ENCODE results near the gene RNF115.
A peak's percentile ranks its signal among the peaks of the same experiment; 100 is the strongest.
"Not testable (repeated sequence)": the region's sequence is repeated elsewhere in the genome, so short reads cannot be mapped to it uniquely, and the experiment has no call there.

Gene RNF115

GRCh38 chr1:145827966-145828365, 4.1 kb upstream of the RNF115 start:
- no peak for DNase-seq

- no peak for DNase-seq
These were observed 2.1 kb upstream of the RNF115 start for GRCh38 chr1:145826030-145826429.

GRCh38 chr1:145824499-145824842, 576 bp upstream of the RNF115 start:
- DNase-seq: no peak

GRCh38 chr1:145822779-145823331, 1.0 kb downstream of the RNF115 start:
- DNase-seq: not testable (repeated sequence)

- peak; percentile 81 for DNase-seq
These were observed 5.8 kb downstream of the RNF115 start for GRCh38 chr1:145818095-145818494.

GRCh38 chr1:145812977-145813810, 10.7 kb downstream of the RNF115 start:
- DNase-seq: not testable (repeated sequence)

- no peak for DNase-seq
These were observed 17.1 kb downstream of the RNF115 start for GRCh38 chr1:145806844-145807243.

GRCh38 chr1:145806408-145806807, 17.5 kb downstream of the RNF115 start:
- DNase-seq: no peak

- peak; percentile 40 for DNase-seq
These were observed 18.8 kb downstream of the RNF115 start for GRCh38 chr1:145805057-145805456.

GRCh38 chr1:145804235-145805045, 19.5 kb downstream of the RNF115 start:
- DNase-seq: no peak

- no peak for DNase-seq
These were observed 24.1 kb downstream of the RNF115 start for GRCh38 chr1:145799806-145800205.

- no peak for DNase-seq
These were observed 27.1 kb downstream of the RNF115 start for GRCh38 chr1:145796753-145797152.

GRCh38 chr1:145795257-145795881, 28.5 kb downstream of the RNF115 start:
- no peak for DNase-seq

GRCh38 chr1:145792484-145792883, 31.4 kb downstream of the RNF115 start:
- no peak for DNase-seq

- not testable (repeated sequence) for DNase-seq
These were observed 32.0 kb downstream of the RNF115 start for GRCh38 chr1:145791860-145792259.

- no peak for DNase-seq
These were observed 35.3 kb downstream of the RNF115 start for GRCh38 chr1:145788580-145788979.

- no peak for DNase-seq
These were observed 37.6 kb downstream of the RNF115 start for GRCh38 chr1:145786271-145786670.

- no peak for DNase-seq
These were observed 38.3 kb downstream of the RNF115 start for GRCh38 chr1:145785547-145785946.

GRCh38 chr1:145784409-145784808, 39.5 kb downstream of the RNF115 start:
- no peak for DNase-seq

GRCh38 chr1:145782272-145783099, 41.4 kb downstream of the RNF115 start:
- DNase-seq: peak; percentile 81

GRCh38 chr1:145778146-145778540, 45.8 kb downstream of the RNF115 start:
- DNase-seq: peak; percentile 39

Measured in fibroblast of skin of scalp (primary cell).